Measurements from ENCODE around the gene ABLIM2. TPM values are rescaled to one million over a fixed set of nuclear protein-coding genes. Genes with fewer than 3 reads are reported as not detected.

ABLIM2 gene
- polyA plus RNA-seq, 3 donors: 0.21 TPM; not detected in 2

DNA sequence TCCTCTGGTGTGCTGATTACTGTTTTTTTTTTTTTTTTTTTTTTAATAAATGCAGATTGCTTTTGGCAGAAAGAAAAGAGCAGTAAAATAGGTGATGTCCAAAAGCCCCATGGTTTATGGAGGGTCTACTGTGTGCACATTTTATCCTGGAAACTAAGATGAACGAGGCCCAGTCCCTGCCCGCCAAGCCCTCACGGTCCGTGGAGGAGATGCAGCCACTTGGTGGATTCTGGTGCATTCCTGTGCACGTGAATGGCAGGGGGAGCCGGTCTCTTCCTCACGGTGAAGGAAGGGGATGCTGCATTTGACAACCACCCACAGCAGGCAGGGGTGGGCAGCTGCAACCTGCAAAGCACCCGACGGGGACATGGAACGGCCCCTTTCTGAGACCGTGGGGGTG, 118.8 kb downstream of the ABLIM2 start:
- Histone ChIP-seq H2AFZ (ENCODE audit: insufficient read depth, low read depth, low read length, poor library complexity, severe bottlenecking) (no peak overlapping the region), H3K4me3 (replicated peaks in 1 of 3; ENCODE audit: low read depth in 2 of 3, low read length in 3 of 3) (no peak overlapping the region), H3K4me1 (ENCODE audit: control insufficient read depth in 1 of 2, insufficient read depth in 2 of 2, low read length in 2 of 2) (no peaks in the 10 kb centered on the region), H4K20me1 (ENCODE audit: insufficient read depth, low read length) (no peaks in the 10 kb centered on the region), H3K36me3 (replicated peaks in 1 of 2; ENCODE audit: control insufficient read depth in 1 of 2, insufficient read depth in 2 of 2, low read length in 2 of 2) (no peaks in the 10 kb centered on the region), H3K27ac (ENCODE audit: low read depth in 1 of 2, low read length in 2 of 2) (no peak overlapping the region), H3K79me2 (ENCODE audit: insufficient read depth, low read length) (no peaks in the 10 kb centered on the region), H3K9ac (ENCODE audit: insufficient read depth, low read length, poor library complexity, severe bottlenecking) (no peak overlapping the region), H3K9me3 (replicated peaks in 1 of 2; ENCODE audit: control insufficient read depth in 1 of 2, insufficient read depth in 1 of 2, low read length in 2 of 2) (no peaks in the 10 kb centered on the region), H3K4me2 (replicated peaks; ENCODE audit: extremely low read depth, low read length, poor library complexity, severe bottlenecking) (no peak overlapping the region), H3K27me3 (ENCODE audit: control insufficient read depth in 2 of 2, insufficient read depth in 2 of 2, low read length in 2 of 2) (peaks cover 0 to 7% of the 10 kb centered on the region in 2 donors)
- Mint-ChIP-seq H3K27me3 (ENCODE audit: low read depth in 3 of 3) (peaks cover 28 to 43% (median 33%) of the 10 kb centered on the region in 3 donors), H3K27ac (no peak overlapping the region), H3K9me3 (peaks cover 0 to 3% (median 0%) of the 10 kb centered on the region in 7 donors), H3K4me3 (peak overlapping the region in 1 of 2 donors; percentile 26), H3K4me1 (peaks cover 6% of the 10 kb centered on the region), H3K36me3 (no peaks in the 10 kb centered on the region)
- intact Hi-C loops (cut with micrococcal nuclease): no loop called here
- WGBS (ENCODE audit: insufficient coverage): 85% methylated on average over 11 of the region's 11 CpGs
- TF ChIP-seq, protein P1, sequence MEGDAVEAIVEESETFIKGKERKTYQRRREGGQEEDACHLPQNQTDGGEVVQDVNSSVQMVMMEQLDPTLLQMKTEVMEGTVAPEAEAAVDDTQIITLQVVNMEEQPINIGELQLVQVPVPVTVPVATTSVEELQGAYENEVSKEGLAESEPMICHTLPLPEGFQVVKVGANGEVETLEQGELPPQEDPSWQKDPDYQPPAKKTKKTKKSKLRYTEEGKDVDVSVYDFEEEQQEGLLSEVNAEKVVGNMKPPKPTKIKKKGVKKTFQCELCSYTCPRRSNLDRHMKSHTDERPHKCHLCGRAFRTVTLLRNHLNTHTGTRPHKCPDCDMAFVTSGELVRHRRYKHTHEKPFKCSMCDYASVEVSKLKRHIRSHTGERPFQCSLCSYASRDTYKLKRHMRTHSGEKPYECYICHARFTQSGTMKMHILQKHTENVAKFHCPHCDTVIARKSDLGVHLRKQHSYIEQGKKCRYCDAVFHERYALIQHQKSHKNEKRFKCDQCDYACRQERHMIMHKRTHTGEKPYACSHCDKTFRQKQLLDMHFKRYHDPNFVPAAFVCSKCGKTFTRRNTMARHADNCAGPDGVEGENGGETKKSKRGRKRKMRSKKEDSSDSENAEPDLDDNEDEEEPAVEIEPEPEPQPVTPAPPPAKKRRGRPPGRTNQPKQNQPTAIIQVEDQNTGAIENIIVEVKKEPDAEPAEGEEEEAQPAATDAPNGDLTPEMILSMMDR (IDR thresholded peaks at IDR 0.05): no peak
- DNase-seq: no peak

- Mint-ChIP-seq H3K27ac (no peak overlapping the region), H3K9me3 (peaks cover 0 to 3% (median 0%) of the 10 kb centered on the region in 7 donors), H3K27me3 (ENCODE audit: low read depth in 3 of 3) (peaks cover 24 to 38% (median 29%) of the 10 kb centered on the region in 3 donors), H3K4me3 (peak overlapping the region in 1 of 2 donors; percentile 28), H3K36me3 (no peaks in the 10 kb centered on the region), H3K4me1 (peaks cover 6% of the 10 kb centered on the region)
- no peak overlapping the region for H2AFZ ChIP-seq (ENCODE audit: insufficient read depth, low read depth, low read length, poor library complexity, severe bottlenecking)
- H3K4me1 ChIP-seq (ENCODE audit: control insufficient read depth in 1 of 2, insufficient read depth in 2 of 2, low read length in 2 of 2): no peaks in the 10 kb centered on the region
- DNase-seq: no peak
- no peak overlapping the region for H3K4me3 ChIP-seq (replicated peaks in 1 of 3; ENCODE audit: low read depth in 2 of 3, low read length in 3 of 3)
- H3K4me2 ChIP-seq (replicated peaks; ENCODE audit: extremely low read depth, low read length, poor library complexity, severe bottlenecking): no peak overlapping the region
- no peak overlapping the region for H3K27ac ChIP-seq (ENCODE audit: low read depth in 1 of 2, low read length in 2 of 2)
- H4K20me1 ChIP-seq (ENCODE audit: insufficient read depth, low read length): no peaks in the 10 kb centered on the region
- intact Hi-C loops (cut with micrococcal nuclease): no loop called here
- no peaks in the 10 kb centered on the region for H3K9me3 ChIP-seq (replicated peaks in 1 of 2; ENCODE audit: control insufficient read depth in 1 of 2, insufficient read depth in 1 of 2, low read length in 2 of 2)
- no peak overlapping the region for H3K9ac ChIP-seq (ENCODE audit: insufficient read depth, low read length, poor library complexity, severe bottlenecking)
- no peaks in the 10 kb centered on the region for H3K36me3 ChIP-seq (replicated peaks in 1 of 2; ENCODE audit: control insufficient read depth in 1 of 2, insufficient read depth in 2 of 2, low read length in 2 of 2)
- H3K27me3 ChIP-seq (ENCODE audit: control insufficient read depth in 2 of 2, insufficient read depth in 2 of 2, low read length in 2 of 2): peaks cover 0 to 7% of the 10 kb centered on the region in 2 donors
- TF ChIP-seq, protein P1 (IDR thresholded peaks at IDR 0.05): no peak
- WGBS (ENCODE audit: insufficient coverage): 55% methylated on average over 1 of the region's 6 CpGs
- no peaks in the 10 kb centered on the region for H3K79me2 ChIP-seq (ENCODE audit: insufficient read depth, low read length)
Measured at GRCh38 chr4:8039290-8039689, 119.3 kb downstream of the ABLIM2 start.
